GM23338 (cell line): Measurements from ENCODE around the gene PPP1R9A. TPM values are rescaled to one million over a fixed set of nuclear protein-coding genes. Genes with fewer than 3 reads are reported as not detected.
A peak's percentile ranks its signal among the peaks of the same experiment; 100 is the strongest.

Source experiments
- ATAC-seq: fragments of 200-7000 bp; cut with Tn5 transposase; 3 replicates; pipeline ENCODE4 v1.9.1; 2020
- DNase-seq: peaks from one replicate; pipeline ENCODE4 v3.0.0-alpha.2; 2015; ENCODE audit warnings: low spot score
- H2AFZ ChIP-seq: fragments of 200-600 bp; sonication (generic); 2 replicates; pipeline ENCODE4 v1.8.0; 2016; ENCODE audit warnings: antibody characterized with exemption, mild to moderate bottlenecking, moderate library complexity
- H3F3A ChIP-seq: fragments of 200-600 bp; sonication (generic); replicated peaks from 2 replicates; pipeline ENCODE4 v1.8.0; 2017; ENCODE audit warnings: antibody characterized with exemption, mixed run types, low read depth
- H3K27ac ChIP-seq: fragments of 200-600 bp; sonication (generic); 2 replicates; pipeline ENCODE4 v1.6.1; 2016; ENCODE audit warnings: low read depth
- H3K27me3 ChIP-seq: fragments of 200-600 bp; sonication (generic); 2 replicates; pipeline ENCODE4 v1.8.0; 2016; ENCODE audit warnings: mild to moderate bottlenecking, mixed run types, moderate library complexity; ENCODE audit not compliant: insufficient read depth
- H3K36me3 ChIP-seq: fragments of 200-600 bp; sonication (generic); 2 replicates; pipeline ENCODE4 v1.8.0; 2016; ENCODE audit warnings: mild to moderate bottlenecking; ENCODE audit not compliant: insufficient read depth
- H3K4me1 ChIP-seq: fragments of 200-600 bp; sonication (generic); 2 replicates; pipeline ENCODE4 v1.8.0; 2016; ENCODE audit warnings: mild to moderate bottlenecking, moderate library complexity; ENCODE audit not compliant: insufficient read depth
- H3K4me2 ChIP-seq: fragments of 200-600 bp; sonication (generic); 2 replicates; pipeline ENCODE4 v1.7.1; 2017; ENCODE audit warnings: mixed run types
- H3K4me3 ChIP-seq: fragments of 200-600 bp; sonication (generic); 2 replicates; pipeline ENCODE4 v1.6.1; 2016; ENCODE audit warnings: mixed run types
- H3K79me2 ChIP-seq: fragments of 200-600 bp; sonication (generic); replicated peaks from 2 replicates; pipeline ENCODE4 v1.8.0; 2017; ENCODE audit warnings: mild to moderate bottlenecking; ENCODE audit not compliant: insufficient read depth
- H3K9me2 ChIP-seq: fragments of 200-600 bp; sonication (generic); 2 replicates; pipeline ENCODE4 v1.8.0; 2017; ENCODE audit not compliant: insufficient read depth
- H4K20me1 ChIP-seq: fragments of 200-600 bp; sonication (generic); replicated peaks from 2 replicates; pipeline ENCODE4 v1.8.0; 2017; ENCODE audit warnings: mild to moderate bottlenecking; ENCODE audit not compliant: insufficient read depth
- H3K27ac Mint-ChIP-seq: 2 replicates; pipeline ENCODE4 v1.8.0; 2020; ENCODE audit warnings: inconsistent platforms, mild to moderate bottlenecking, moderate library complexity, mixed read lengths
- H3K27me3 Mint-ChIP-seq: 3 replicates; pipeline ENCODE4 v1.8.0; 2022; ENCODE audit warnings: low read depth, mild to moderate bottlenecking, moderate library complexity, mixed read lengths, inconsistent platforms; ENCODE audit not compliant: insufficient read depth, poor library complexity
- H3K36me3 Mint-ChIP-seq: 3 replicates; pipeline ENCODE4 v1.8.0; 2021; ENCODE audit warnings: low read depth, mild to moderate bottlenecking, inconsistent platforms, moderate library complexity, mixed read lengths
- H3K4me1 Mint-ChIP-seq: 3 replicates; pipeline ENCODE4 v1.8.0; 2020; ENCODE audit warnings: mild to moderate bottlenecking, inconsistent platforms, mixed read lengths
- H3K4me3 Mint-ChIP-seq: 3 replicates; pipeline ENCODE4 v1.8.0; 2021; ENCODE audit warnings: moderate library complexity, mild to moderate bottlenecking, inconsistent platforms, mixed read lengths
- H3K9me3 Mint-ChIP-seq: 3 replicates; pipeline ENCODE4 v1.8.0; 2020; ENCODE audit warnings: moderate library complexity, mild to moderate bottlenecking, inconsistent platforms, mixed read lengths
- CREB1 ChIP-seq: fragments of 250-450 bp; sonication (Bioruptor Pico); IDR thresholded peaks from 2 replicates; pipeline ENCODE4 v1.5.0; 2020; ENCODE audit warnings: low read depth, mild to moderate bottlenecking, moderate library complexity
- CTCF ChIP-seq, 2 experiments: fragments of 200-600 bp in 1 of 2; sonication (generic) in 1 of 2; conservative IDR thresholded peaks; 2 replicates each; pipeline versions ENCODE4 v1.5.1 to v1.6.1; 2016 to 2017; ENCODE audit warnings: antibody characterized with exemption in 2 of 2, low read depth in 2 of 2, mild to moderate bottlenecking in 2 of 2, moderate library complexity in 1 of 2
- EZH2phosphoT487 ChIP-seq: fragments of 200-600 bp; sonication (generic); IDR thresholded peaks from one replicate; pipeline ENCODE4 v1.8.1; 2018; ENCODE audit warnings: antibody characterized with exemption; ENCODE audit not compliant: unreplicated experiment
- REST ChIP-seq: IDR thresholded peaks from one replicate; pipeline ENCODE4 v1.6.1; 2018; ENCODE audit warnings: antibody characterized with exemption; ENCODE audit not compliant: unreplicated experiment
- STAT1 ChIP-seq: IDR thresholded peaks from one replicate; pipeline ENCODE4 v1.6.1; 2016; ENCODE audit warnings: antibody characterized with exemption; ENCODE audit not compliant: unreplicated experiment
- ZNF114 ChIP-seq: fragments of 250-450 bp; sonication (Bioruptor Pico); IDR thresholded peaks from 2 replicates; pipeline ENCODE4 v1.5.0; 2020; ENCODE audit warnings: mild to moderate bottlenecking, moderate library complexity
- polyA plus RNA-seq: library from polyadenylated mRNA; unstranded; fragments of >200 nt; fragmentation: Nextera tagmentation; extraction: Ambion mirVana; gene quantifications from 2 replicates; pipeline ENCODE4 v1.2.1, GENCODE V29; 2016
- total RNA-seq: library from RNA; depleted of rRNA; stranded (reverse); fragments of >200 nt; shearing (Covaris generic); gene quantifications from 2 replicates; pipeline ENCODE4 v1.2.3, GENCODE V29; 2014

Gene PPP1R9A
- total and polyA plus RNA-seq, 2 experiments from 2014 or later = 10.6 to 31.8 TPM

DNA sequence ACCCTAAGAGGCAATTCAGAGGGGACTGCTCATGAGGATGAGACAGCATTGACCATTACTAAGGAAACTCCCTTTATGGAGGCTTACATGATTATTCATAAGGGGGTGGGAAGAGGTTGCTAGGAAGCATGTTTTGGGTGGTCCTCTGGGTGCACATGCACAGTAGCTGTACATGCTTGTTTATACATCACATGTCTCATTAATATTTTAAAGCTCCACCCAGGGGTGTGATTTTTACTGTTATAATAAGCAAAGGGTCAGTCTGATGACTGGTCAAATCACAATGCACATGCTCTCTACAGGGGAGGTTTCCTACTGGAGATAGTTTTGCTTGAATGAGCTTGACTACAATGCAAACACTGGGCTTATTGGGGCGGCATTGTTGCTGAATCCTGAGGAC is 23.8 kb upstream of the PPP1R9A start (continued):
- TF ChIP-seq CTCF (conservative IDR thresholded peaks at IDR 0.05; ENCODE audit: low read depth in 2 of 2) (no peak), EZH2phosphoT487 (no peak), ZNF114 (CRISPR knock-in tag) (no peak)

DNA sequence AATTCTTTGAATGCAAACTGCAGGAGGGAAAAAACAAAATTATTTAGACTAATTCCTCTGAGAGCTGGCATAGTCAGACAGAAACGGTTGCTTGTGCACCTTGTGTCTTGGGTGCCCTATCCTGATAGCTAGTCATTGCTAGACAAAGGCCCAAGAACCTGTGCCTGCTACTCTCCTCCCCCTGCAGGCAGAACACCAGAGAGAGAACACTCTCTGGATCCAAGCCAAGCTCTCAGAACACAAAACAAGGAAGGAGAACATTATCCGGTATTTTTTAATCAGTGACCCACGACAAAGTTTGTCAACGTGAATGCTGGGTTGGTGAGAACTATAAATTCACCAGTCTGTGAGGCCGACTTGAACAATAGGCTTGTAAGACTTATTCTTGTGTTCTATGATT is 18.8 kb upstream of the PPP1R9A start:
- TF ChIP-seq CTCF (conservative IDR thresholded peaks at IDR 0.05; ENCODE audit: low read depth in 2 of 2) = peak; percentile 14 to 45; a peak in 2 of 4 replicates
- TF ChIP-seq REST = no peak
- no peak for TF ChIP-seq STAT1
- TF ChIP-seq CREB1 (CRISPR knock-in tag) = no peak
- Histone ChIP-seq H4K20me1 (no peaks in the 10 kb centered on the region), H3K27me3 (no peaks in the 10 kb centered on the region), H3K4me2 (no peak overlapping the region), H3K4me3 (no peak overlapping the region), H3K79me2 (no peaks in the 10 kb centered on the region), H3K27ac (no peak overlapping the region), H3K36me3 (no peaks in the 10 kb centered on the region), H3K4me1 (no peaks in the 10 kb centered on the region), H2AFZ (peak overlapping the region; percentile 48), H3F3A (no peaks in the 10 kb centered on the region), H3K9me2 (peaks cover 5% of the 10 kb centered on the region; the same call in 1 of the 2 replicates)
- peak; percentile 79 for ATAC-seq
- Mint-ChIP-seq H3K4me1 (no peaks in the 10 kb centered on the region), H3K36me3 (no peaks in the 10 kb centered on the region; the same call in 2 of the 3 replicates), H3K9me3 (no peaks in the 10 kb centered on the region), H3K4me3 (no peak overlapping the region), H3K27ac (no peak overlapping the region), H3K27me3 (peaks cover 3% of the 10 kb centered on the region)
- DNase-seq = peak; percentile 24
